Hematopoietic multipotent progenitor cell treated with erythropoietin and hydrocortisone succinate and interleukin-3 and kit ligand, for 8 days (in vitro differentiated cells): ENCODE results near the gene TUBGCP5.

ENCODE experiments used
- DNase-seq: peaks from one replicate; pipeline ENCODE4 v3.0.0-alpha.2; 2015

TUBGCP5 gene

DNA sequence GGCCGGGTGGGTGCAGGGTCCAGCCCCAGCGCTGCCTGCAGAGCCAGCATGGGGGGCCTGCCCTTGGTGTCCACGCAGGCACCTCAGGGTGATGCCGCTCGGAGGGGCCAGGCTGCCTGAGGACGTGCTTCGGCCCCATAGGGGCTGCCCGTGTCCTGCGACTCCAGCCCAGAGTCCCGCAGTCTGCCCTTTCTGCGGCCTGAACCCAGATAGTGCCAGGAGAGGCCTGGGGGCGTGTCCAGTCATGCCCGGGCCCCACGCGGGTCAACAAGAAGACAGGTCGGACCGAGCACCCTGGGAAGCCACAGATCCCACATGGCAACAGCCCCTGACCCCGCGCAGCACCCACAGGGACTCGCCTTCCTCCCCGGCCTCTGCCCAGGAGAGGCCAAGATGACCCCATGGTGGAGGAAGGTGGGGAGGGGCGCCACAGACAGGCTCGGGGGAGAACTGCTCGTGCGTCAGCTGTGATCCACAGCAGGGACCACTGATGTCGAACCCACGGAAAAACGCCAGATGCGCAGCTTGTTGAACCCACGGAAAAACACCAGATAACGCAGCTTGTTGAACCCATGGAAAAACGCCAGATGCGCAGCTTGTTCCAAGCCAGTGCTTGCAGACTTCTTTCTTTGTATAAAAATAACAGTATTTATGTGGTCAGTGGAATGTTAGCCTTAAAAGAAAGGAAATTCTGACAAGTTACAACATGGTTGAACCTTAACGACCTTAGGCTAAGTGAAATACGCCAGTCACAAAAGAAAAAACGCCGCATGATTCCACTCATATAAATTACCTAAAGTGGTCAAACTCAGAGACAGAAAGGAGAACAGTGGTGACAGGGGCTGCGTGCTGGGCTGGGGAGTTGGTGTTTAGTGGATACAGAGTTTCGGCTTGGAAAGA is 87.7 kb downstream of the TUBGCP5 start:
- DNase-seq, result no peak

DNA sequence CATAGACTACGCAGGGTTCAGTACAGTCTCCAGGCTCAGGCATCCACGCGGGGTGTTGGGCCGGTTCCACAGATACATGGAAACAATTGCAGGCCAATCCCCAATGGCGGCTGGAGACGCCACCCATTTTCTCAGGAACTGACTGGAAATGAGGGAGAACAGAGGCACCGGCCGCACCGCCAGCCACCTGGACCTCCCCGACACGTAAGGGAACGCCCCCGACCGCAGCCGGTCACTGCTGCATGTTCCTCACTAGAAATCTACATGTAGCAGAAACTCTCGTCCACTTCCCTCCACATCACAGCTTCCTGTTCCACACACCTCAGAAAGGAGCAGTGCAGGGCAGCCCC is 88.4 kb downstream of the TUBGCP5 start:
- no peak for DNase-seq

DNA sequence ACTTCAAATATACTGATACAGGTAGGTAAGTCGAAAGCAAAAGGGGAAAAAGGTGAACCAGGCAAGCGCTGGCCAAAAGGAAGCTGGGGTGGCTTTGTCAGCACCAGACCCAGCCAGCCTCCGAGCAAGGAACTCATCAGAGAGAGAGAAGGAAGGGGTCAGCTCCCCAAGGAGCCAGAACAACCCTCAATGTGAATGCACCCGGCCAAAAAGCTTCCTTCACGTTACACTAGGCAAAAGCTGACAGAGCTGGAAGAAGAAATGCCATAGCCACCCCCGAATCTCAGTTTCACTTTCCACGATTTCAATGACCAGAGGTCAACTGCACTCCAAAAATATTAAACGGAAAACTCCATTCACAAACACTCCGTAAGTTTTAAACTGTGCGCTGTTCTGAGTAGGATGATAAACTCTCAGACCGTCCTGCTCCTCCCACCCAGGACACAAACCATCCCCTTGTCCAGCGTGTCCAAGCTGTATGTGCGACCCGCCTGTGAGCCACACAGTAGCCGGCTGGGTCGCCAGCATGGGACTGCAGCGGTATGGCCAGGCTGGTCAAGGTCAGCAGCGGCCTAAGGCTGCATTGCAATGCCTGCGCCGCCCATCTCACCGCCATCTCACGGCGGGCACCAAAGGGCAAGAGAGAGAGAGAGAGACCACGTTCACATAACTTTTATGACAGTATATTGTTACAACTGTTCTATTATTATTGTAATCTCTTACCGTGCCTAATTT is 88.9 kb downstream of the TUBGCP5 start:
- DNase-seq, result no peak
